C4-2B (cell line): Measurements from ENCODE around the gene SEPTIN5.

Experiments
- ZFX ChIP-seq: fragments of 450-650 bp; IDR thresholded peaks from 2 replicates; pipeline ENCODE4 v1.6.1; 2017
- TF ChIP-seq, protein P1 (sequence below): fragments of 450-650 bp; conservative IDR thresholded peaks from 2 replicates; pipeline ENCODE4 v1.5.1; 2017; ENCODE audit warnings: mild to moderate bottlenecking

DNA sequence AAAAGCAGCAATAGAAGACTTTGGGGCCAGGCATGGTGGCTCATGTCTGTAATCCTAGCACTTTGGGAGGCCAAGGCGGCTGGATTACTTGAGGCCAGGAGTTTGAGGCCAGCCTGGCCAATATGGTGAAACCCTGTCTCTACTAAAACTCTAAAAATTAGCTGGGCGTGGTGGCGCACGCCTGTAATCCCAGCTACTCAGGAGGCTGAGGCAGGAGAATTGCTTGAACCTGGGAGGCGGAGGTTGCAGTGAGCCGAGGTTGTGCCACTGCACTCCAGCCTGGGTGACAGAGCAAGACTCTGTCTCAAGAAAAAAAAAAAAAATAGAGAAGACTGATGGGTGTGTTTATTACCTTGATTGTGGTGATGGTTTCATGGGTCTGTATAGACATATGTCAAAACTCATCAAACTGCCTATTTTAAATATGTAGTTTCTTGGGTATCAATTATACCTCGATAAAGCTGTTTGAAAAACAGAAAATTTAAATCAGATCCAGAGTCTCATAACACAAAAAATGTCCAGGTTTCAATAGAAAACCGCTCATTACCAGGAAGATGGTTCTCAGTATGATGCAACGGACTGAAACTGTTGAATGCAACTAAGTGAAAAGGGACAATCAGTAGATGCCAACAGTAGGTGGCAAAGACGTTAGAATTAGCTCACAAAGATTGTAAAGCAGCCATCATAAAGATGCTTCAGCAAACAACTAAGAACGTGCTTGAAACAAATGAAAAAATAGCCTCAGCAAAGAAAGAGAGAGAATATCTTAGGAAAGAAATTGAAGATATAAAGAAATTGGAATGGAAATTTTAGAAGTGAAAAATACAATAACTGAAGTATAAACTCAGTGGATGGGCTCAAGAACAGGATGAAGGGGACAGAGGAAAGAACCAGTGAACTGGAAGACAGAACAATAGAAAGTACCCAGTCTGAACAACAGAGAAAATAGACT is 33.1 kb upstream of the SEPTIN5 start:
- TF ChIP-seq, protein P1, sequence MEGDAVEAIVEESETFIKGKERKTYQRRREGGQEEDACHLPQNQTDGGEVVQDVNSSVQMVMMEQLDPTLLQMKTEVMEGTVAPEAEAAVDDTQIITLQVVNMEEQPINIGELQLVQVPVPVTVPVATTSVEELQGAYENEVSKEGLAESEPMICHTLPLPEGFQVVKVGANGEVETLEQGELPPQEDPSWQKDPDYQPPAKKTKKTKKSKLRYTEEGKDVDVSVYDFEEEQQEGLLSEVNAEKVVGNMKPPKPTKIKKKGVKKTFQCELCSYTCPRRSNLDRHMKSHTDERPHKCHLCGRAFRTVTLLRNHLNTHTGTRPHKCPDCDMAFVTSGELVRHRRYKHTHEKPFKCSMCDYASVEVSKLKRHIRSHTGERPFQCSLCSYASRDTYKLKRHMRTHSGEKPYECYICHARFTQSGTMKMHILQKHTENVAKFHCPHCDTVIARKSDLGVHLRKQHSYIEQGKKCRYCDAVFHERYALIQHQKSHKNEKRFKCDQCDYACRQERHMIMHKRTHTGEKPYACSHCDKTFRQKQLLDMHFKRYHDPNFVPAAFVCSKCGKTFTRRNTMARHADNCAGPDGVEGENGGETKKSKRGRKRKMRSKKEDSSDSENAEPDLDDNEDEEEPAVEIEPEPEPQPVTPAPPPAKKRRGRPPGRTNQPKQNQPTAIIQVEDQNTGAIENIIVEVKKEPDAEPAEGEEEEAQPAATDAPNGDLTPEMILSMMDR = no peak
- TF ChIP-seq ZFX = no peak
